ENCODE results near the gene PLEKHA7. TPM values are rescaled to one million over a fixed set of nuclear protein-coding genes. Genes with fewer than 3 reads are reported as not detected.

PLEKHA7 gene
- total RNA-seq, 1 experiment from 2014 or later: 1.7 TPM

- Histone ChIP-seq H3K9me3 (ENCODE audit: low read depth, low read length, poor library complexity, severe bottlenecking) (no peaks in the 10 kb centered on the region), H3K27ac (ENCODE audit: low read depth, low read length, poor library complexity, severe bottlenecking) (no peak overlapping the region), H3K27me3 (replicated peaks; ENCODE audit: insufficient read depth, low read depth, low read length, poor library complexity) (no peaks in the 10 kb centered on the region), H3K4me1 (ENCODE audit: insufficient read depth, low read length, poor library complexity, severe bottlenecking) (peaks cover 38% of the 10 kb centered on the region), H3K36me3 (ENCODE audit: insufficient read depth, low read length, poor library complexity, severe bottlenecking) (no peaks in the 10 kb centered on the region), H3K4me3 (ENCODE audit: low read depth, low read length, poor library complexity, severe bottlenecking) (no peak overlapping the region)
- POLR2A ChIA-PET (ENCODE audit: low non-redundant PET): interaction anchor here (0.6 kb wide), 1 partner anchor 31 kb away, joined by 4 read pairs; no protein-coding TSS in a partner anchor
- CTCF ChIA-PET: interaction anchor here (1.4 kb wide), 1 partner anchor 61 kb away, joined by 18 read pairs; no protein-coding TSS in a partner anchor
- no TSS peak for BruUV-seq (replicated peaks)
- TF ChIP-seq EZH2 (IDR thresholded peaks at IDR 0.05; ENCODE audit: borderline replicate concordance, low read depth, low read length, poor library complexity, severe bottlenecking): no peak
- TF ChIP-seq, protein P1, sequence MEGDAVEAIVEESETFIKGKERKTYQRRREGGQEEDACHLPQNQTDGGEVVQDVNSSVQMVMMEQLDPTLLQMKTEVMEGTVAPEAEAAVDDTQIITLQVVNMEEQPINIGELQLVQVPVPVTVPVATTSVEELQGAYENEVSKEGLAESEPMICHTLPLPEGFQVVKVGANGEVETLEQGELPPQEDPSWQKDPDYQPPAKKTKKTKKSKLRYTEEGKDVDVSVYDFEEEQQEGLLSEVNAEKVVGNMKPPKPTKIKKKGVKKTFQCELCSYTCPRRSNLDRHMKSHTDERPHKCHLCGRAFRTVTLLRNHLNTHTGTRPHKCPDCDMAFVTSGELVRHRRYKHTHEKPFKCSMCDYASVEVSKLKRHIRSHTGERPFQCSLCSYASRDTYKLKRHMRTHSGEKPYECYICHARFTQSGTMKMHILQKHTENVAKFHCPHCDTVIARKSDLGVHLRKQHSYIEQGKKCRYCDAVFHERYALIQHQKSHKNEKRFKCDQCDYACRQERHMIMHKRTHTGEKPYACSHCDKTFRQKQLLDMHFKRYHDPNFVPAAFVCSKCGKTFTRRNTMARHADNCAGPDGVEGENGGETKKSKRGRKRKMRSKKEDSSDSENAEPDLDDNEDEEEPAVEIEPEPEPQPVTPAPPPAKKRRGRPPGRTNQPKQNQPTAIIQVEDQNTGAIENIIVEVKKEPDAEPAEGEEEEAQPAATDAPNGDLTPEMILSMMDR (conservative IDR thresholded peaks at IDR 0.05; ENCODE audit: low read depth, low read length): no peak
- no peak for DNase-seq (ENCODE audit: low spot score)
- intact Hi-C loops (cut with micrococcal nuclease; ENCODE audit: unreplicated experiment): no loop called here
Observed at GRCh38 chr11:16881766-16882165, 132.4 kb downstream of the PLEKHA7 start.

DNA sequence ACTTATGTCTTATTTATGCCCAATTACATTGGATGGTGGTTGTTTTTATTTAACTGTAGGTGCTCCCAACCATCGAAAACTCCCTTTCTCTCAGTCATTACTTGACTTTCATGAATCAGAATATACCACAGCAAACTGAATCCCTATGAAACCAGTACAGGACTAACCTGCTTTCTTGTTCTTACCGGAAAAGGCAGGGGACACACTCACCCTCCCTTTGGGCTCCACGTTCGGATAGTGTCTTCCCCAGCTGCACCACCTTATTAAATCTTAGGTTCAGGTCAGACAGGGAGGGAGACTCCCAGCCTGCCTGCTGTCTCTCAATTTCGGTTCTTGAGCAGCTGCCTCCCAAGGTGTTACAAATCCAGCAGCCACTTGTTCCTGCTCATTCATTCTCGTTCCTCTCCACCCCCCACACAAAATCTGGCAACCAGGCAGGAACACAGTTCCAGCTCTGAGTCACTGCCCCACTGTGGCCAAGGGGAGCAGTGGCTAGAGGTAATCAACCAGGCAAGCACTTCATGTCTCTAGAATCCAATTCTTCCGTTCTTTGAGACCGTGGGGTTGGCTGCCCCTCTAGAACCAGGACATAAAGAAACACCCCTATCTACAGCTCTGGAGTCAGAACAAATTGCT is 133.0 kb downstream of the PLEKHA7 start:
- Histone ChIP-seq H3K4me1 (ENCODE audit: insufficient read depth, low read length, poor library complexity, severe bottlenecking) (peaks cover 40% of the 10 kb centered on the region), H3K36me3 (ENCODE audit: insufficient read depth, low read length, poor library complexity, severe bottlenecking) (no peaks in the 10 kb centered on the region), H3K4me3 (ENCODE audit: low read depth, low read length, poor library complexity, severe bottlenecking) (no peak overlapping the region), H3K9me3 (ENCODE audit: low read depth, low read length, poor library complexity, severe bottlenecking) (no peaks in the 10 kb centered on the region), H3K27me3 (replicated peaks; ENCODE audit: insufficient read depth, low read depth, low read length, poor library complexity) (no peaks in the 10 kb centered on the region), H3K27ac (ENCODE audit: low read depth, low read length, poor library complexity, severe bottlenecking) (no peak overlapping the region)
- BruUV-seq (replicated peaks): no TSS peak
- intact Hi-C loops (cut with micrococcal nuclease; ENCODE audit: unreplicated experiment): no loop called here
- DNase-seq (ENCODE audit: low spot score): peak; percentile 34
- CTCF ChIA-PET: no interaction called here
- TF ChIP-seq, protein P1 (conservative IDR thresholded peaks at IDR 0.05; ENCODE audit: low read depth, low read length): 0 out of 2 replicates have a peak, but pooled peaks have one; percentile 27
- TF ChIP-seq EZH2 (IDR thresholded peaks at IDR 0.05; ENCODE audit: borderline replicate concordance, low read depth, low read length, poor library complexity, severe bottlenecking): no peak
- POLR2A ChIA-PET (ENCODE audit: low non-redundant PET): interaction anchor here (0.6 kb wide), 1 partner anchor 31 kb away, joined by 4 read pairs; no protein-coding TSS in a partner anchor

DNA sequence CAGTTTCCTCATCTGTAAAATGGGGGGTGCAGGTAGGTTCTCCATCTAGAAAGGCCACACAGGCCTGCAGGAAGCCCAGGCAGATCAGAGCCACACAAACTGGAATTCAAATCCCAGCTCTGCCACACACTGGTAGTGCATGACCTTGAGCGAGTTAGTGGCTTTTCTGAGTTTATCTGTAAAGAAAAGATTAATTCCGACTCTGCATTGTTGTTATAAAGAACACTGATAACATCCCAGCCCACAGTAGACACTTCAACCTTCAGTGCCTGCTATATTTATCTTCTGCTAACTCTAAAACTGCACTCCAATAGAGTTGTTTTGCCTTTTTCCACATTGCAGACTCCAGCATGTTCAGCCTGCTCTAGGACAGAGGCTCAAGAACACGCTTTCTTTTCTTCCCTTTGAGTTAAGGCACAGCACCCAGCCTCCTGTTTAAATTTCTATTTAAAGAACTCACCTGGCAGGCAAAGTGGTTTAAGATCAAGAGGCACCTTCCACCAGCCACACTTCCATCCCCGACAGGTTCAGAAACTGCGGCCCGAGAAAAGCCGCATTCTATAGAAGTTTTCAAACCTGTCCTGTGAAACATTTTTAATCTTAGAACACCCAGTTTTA is 133.9 kb downstream of the PLEKHA7 start:
- H3K4me1 ChIP-seq (ENCODE audit: insufficient read depth, low read length, poor library complexity, severe bottlenecking): peaks cover 43% of the 10 kb centered on the region
- no peaks in the 10 kb centered on the region for H3K9me3 ChIP-seq (ENCODE audit: low read depth, low read length, poor library complexity, severe bottlenecking)
- POLR2A ChIA-PET (ENCODE audit: low non-redundant PET): no interaction called here
- H3K4me3 ChIP-seq (ENCODE audit: low read depth, low read length, poor library complexity, severe bottlenecking): no peak overlapping the region
- TF ChIP-seq, protein P1 (conservative IDR thresholded peaks at IDR 0.05; ENCODE audit: low read depth, low read length): no peak
- TF ChIP-seq EZH2 (IDR thresholded peaks at IDR 0.05; ENCODE audit: borderline replicate concordance, low read depth, low read length, poor library complexity, severe bottlenecking): no peak
- no TSS peak for BruUV-seq (replicated peaks)
- H3K36me3 ChIP-seq (ENCODE audit: insufficient read depth, low read length, poor library complexity, severe bottlenecking): no peaks in the 10 kb centered on the region
- H3K27me3 ChIP-seq (replicated peaks; ENCODE audit: insufficient read depth, low read depth, low read length, poor library complexity): no peaks in the 10 kb centered on the region
- no peak overlapping the region for H3K27ac ChIP-seq (ENCODE audit: low read depth, low read length, poor library complexity, severe bottlenecking)
- CTCF ChIA-PET: no interaction called here
- intact Hi-C loops (cut with micrococcal nuclease; ENCODE audit: unreplicated experiment): no loop called here
- DNase-seq (ENCODE audit: low spot score): no peak
